ENCODE results near the gene LRP6. TPM values are rescaled to one million over a fixed set of nuclear protein-coding genes. Genes with fewer than 3 reads are reported as not detected.
A peak's percentile ranks its signal among the peaks of the same experiment; 100 is the strongest.

Gene LRP6
- total RNA-seq, 1 experiment from 2014 or later, result 13.8 TPM

DNA sequence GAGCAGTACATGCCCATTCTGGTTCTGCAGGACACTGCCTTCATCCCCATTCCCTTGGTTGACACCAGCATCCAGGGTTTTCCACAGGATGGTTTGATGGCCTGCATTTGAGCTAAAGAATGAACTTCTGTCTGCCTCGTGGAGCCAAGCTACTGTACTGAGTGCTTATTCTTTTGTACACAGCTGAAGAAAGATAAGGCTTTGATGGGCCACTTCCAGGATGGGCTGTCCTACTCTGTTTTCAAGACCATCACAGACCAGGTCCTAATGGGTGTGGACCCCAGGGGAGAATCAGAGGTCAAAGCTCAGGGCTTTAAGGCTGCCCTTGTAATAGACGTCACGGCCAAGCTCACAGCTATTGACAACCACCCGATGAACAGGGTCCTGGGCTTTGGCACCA lies 172.4 kb downstream of the LRP6 start:
- in situ Hi-C loops (cut with HindIII; ENCODE audit: low sequenced_read_pairs), result no loop called here
- no peak for DNase-seq (ENCODE audit: low spot score)

DNA sequence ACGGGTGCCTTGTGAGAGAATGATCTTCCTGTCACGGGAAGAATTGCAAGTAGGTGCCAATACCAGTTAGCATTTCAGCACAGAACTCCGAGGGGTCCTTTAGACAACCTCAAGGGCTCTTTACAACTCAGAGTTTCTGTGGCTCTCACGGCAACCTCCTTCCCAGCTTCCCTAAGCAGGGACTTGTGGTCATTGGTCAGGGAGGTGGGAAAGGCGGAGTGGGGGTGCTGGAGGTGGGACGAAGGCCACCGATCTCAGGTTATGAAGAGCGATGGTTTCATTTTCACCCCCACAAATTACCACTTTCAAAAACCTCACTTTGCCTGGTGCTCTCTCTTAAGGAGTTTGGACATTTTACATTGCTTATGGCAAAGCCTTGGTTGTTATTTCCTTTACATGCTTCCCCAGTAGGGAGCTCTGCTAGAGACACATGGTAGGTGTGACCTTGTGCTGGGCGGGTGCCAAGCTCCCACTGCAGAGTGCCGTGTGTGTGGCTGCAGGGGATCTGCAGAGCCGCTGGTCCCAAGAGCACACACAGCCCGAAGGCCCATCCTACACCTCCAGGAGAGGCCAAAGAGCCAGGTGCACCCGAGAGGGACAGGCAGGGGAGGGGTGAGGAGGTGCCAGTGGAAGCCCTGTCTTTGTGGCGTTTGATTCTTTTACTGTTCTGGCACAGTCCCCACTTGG lies 174.7 kb downstream of the LRP6 start:
- DNase-seq (ENCODE audit: low spot score), result no peak
- in situ Hi-C loops (cut with HindIII; ENCODE audit: low sequenced_read_pairs), result no loop called here

DNA sequence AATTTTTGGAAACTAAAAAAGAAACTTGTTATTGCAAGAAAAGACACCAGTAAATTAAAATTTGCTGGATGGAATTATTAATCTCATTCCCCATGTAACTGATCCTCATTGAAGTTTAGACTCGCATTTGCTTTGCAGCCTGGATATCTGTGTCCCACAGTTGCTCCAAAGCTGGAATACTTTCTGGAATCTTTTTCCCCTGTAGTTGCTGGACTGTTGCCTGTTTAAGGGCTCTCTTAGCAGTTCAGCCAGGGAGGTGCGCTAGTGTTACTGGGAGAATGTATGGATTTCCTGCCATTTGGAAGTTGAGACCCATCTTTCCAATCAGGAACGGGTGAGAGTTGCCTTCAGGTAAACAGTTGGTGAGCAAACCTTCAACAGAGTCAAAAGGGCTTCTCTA lies 175.8 kb downstream of the LRP6 start:
- DNase-seq (ENCODE audit: low spot score), result no peak
- in situ Hi-C loops (cut with HindIII; ENCODE audit: low sequenced_read_pairs), result no loop called here

DNA sequence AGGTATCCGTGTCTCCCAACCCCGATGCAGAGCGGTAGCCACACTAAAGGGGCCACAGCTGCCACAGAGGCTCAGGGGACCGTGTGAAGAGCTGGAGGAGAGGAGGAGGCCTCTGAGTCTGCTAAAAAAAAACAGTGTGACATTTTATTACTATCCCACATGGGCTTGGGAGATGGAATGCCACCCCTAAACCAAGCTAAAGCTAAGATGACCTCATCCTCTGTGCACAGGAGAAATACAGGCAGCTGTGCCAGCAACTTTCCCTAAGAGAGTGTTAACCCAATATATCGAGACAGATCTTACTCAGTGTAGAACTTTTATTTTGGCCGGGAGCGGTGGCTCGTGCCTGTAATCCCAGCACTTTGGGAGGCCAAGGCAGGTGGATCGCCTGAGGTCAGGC lies 178.1 kb downstream of the LRP6 start:
- in situ Hi-C loops (cut with HindIII; ENCODE audit: low sequenced_read_pairs), result no loop called here
- no peak for DNase-seq (ENCODE audit: low spot score)

DNA sequence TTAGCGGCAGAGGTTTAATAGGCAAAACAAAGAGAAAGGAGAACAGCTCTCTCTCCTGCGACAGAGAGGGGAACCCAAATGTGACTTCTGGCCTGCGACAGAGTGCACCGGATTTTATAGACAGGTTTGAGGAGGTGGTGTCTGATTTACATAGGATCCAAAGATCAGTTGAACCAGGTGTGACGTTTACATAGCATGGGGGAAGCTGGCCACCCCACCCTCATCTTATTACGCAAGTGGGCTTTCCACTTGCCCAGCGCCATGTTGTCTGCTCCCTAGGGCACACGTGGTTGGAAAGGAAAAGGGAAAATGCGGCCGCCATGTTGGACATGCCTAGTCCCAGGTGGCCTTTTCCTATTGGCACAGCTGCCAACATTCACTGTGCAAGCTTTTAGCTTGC lies 178.7 kb downstream of the LRP6 start:
- DNase-seq (ENCODE audit: low spot score), result no peak
- in situ Hi-C loops (cut with HindIII; ENCODE audit: low sequenced_read_pairs), result no loop called here

DNA sequence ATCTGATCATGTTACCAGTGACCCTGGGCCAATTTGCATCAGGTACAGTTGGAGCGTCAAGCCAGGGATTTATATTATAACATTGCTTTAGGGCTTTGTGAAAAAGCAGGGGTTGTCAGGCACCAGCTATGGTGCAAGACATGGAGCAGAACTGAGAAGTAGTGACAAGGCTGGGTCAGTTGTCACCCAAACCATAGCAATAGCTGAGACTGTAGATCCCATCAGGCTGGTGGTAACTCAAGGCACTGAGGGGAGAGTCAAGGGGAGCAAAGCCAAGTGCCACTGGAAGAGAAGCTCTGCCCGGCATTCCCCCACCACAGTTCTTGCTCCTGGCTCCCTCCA lies 179.2 kb downstream of the LRP6 start:
- in situ Hi-C loops (cut with HindIII; ENCODE audit: low sequenced_read_pairs), result no loop called here
- DNase-seq (ENCODE audit: low spot score), result no peak

DNA sequence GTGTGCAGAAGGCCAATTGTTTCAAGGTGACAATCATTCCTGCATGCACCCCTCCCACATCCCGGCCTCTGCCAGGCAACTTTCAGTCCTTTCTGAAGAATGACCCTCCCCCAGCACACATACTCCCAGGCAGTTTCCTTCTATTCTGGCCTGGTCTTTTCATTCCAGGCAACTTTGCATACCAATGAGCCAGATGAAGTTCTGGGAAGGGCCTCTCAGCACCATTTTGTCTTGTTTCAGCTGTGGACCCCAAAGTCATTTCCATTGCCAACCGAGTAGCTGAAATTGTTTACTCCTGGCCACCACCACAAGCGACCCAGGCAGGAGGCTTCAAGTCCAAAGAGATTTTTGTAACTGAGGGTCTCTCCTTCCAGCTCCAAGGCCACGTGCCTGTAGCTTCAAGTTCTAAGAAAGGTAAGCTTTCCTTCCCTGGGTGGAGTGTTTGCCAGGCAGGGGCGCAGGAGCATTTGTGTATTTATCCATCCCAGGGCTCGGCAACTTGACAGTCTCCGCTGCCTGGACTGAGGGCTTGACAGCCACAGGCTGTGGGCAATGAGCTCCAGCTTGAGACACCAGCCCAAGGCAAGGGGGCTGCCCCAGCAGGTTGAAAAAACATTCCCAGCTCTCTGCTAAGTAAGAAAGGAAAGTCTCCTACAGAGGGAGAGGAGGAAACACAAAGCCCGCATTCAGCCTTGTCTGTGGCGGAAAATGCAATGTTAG lies 179.7 kb downstream of the LRP6 start:
- no peak for DNase-seq (ENCODE audit: low spot score)
- in situ Hi-C loops (cut with HindIII; ENCODE audit: low sequenced_read_pairs), result no loop called here

DNA sequence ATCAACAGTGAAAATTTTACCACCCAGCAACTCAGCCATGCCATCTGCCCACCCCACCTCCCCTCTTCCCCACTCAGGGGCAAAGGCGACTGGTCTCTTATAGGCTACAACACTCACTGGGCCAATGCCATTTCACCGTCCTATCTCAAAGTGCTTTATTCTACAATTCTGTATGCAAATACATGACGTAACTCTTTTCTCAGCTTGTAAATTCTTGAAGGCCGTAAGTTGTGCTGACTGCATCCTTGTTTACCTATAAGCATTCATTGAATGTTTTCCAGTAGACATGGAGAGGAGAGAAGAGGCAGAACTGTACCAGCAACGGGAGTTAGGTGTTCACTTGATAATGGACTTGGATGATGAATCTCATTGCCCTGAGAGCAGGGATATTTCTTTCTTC lies 180.5 kb downstream of the LRP6 start:
- DNase-seq (ENCODE audit: low spot score), result no peak

DNA sequence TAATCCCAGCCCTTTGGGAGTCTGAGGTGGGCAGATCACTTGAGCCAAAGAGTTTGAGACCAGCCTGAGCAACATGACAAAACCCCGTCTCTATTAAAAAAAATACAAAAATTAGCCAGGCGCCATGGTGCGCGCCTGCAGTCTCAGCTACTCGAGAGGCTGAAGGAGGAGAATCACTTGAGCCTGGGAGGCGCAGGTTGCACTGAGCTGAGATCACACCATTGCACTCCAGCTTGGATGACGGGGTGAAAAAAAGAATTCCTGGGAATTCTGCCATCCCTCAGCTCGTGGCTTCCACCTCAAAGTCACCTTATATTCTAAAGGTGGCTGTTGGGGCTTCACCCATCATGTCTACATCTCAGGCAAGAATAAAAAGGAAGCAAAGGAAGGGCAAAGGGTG lies 183.2 kb downstream of the LRP6 start:
- no peak for DNase-seq (ENCODE audit: low spot score)
- in situ Hi-C loops (cut with HindIII; ENCODE audit: low sequenced_read_pairs), result loop anchor here (5.0 kb wide), 1 partner anchor 244 kb away; no protein-coding TSS in a partner anchor

More for the DNA sequence above, 180.5 kb downstream of the LRP6 start:
- in situ Hi-C loops (cut with HindIII; ENCODE audit: low sequenced_read_pairs), result no loop called here

DNA sequence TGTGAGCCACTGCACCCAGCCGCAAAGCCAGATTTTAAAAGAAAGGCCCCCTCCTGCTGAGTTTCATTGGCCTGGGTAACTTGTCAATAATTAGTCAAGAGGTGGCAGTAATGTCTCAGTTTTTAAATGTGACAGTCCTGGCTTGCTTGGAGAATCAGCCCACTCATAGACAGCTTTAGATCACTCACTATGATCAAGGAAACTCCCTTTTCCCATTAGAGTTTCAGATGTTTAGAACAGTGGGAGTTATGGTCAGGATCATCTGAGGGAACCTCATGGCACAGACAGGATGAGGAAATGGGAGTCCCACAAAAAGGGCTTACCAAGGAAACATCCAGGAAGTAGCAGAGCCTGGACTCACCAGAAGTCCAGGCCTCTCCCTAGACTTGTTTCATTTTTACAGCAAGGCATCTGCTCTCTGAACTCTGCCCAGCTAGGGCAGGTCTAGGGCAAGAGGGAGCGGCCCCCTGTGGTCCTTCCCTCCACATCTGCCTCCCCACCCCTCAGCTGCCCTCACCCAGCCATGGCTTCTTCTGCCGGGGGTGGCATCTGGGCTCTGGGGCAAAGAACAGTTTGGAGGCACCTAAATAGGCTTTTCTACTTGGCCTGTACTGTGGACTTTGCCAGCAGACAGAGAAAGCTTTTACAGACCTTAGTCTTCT lies 184.9 kb downstream of the LRP6 start:
- in situ Hi-C loops (cut with HindIII; ENCODE audit: low sequenced_read_pairs), result loop anchor here (5.0 kb wide), 1 partner anchor 245 kb away; no protein-coding TSS in a partner anchor
- DNase-seq (ENCODE audit: low spot score), result peak; percentile 36

DNA sequence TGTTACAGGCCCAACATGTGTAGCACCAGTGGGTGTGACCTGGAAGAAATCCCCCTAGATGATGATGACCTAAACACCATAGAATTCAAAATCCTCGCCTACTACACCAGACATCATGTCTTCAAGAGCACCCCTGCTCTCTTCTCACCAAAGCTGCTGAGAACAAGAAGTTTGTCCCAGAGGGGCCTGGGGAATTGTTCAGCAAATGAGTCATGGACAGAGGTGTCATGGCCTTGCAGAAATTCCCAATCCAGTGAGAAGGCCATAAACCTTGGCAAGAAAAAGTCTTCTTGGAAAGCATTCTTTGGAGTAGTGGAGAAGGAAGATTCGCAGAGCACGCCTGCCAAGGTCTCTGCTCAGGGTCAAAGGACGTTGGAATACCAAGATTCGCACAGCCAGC lies 187.6 kb downstream of the LRP6 start:
- in situ Hi-C loops (cut with HindIII; ENCODE audit: low sequenced_read_pairs), result no loop called here

DNA sequence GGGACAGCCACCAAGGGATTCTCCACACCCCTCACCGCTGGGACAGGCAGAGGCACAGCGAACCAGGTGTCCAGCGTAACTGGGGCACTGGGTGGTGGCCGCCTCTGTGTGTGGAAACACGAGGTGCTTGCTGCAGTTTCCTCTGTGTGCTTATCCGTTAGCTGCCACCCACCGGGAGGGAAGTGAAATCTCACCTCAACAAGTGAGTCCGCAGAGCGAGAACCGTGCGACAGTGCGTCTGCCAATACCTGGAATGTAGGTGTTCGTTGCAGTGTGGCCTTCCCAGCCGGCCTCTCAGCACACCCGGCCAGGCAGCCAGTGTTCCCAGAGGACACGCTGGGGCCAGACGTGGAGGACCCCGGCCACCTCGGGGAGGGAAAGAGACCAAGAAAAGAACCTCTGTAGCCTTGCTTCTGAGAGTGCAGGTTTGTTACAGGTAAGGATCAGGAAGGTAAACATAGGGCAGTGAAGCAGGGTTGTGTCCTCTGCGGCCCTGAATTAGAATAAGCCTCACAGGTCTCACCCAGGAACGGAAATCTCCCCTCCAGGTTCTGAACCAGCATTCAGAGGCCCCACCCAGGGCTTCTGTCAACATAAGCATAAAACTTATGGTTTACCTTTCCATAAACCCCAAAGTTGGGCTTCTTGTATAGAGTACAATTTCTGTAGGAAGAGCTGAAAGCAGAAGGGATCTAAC lies 194.6 kb downstream of the LRP6 start:
- in situ Hi-C loops (cut with HindIII; ENCODE audit: low sequenced_read_pairs), result no loop called here

More for the DNA sequence above, 187.6 kb downstream of the LRP6 start:
- no peak for DNase-seq (ENCODE audit: low spot score)

DNA sequence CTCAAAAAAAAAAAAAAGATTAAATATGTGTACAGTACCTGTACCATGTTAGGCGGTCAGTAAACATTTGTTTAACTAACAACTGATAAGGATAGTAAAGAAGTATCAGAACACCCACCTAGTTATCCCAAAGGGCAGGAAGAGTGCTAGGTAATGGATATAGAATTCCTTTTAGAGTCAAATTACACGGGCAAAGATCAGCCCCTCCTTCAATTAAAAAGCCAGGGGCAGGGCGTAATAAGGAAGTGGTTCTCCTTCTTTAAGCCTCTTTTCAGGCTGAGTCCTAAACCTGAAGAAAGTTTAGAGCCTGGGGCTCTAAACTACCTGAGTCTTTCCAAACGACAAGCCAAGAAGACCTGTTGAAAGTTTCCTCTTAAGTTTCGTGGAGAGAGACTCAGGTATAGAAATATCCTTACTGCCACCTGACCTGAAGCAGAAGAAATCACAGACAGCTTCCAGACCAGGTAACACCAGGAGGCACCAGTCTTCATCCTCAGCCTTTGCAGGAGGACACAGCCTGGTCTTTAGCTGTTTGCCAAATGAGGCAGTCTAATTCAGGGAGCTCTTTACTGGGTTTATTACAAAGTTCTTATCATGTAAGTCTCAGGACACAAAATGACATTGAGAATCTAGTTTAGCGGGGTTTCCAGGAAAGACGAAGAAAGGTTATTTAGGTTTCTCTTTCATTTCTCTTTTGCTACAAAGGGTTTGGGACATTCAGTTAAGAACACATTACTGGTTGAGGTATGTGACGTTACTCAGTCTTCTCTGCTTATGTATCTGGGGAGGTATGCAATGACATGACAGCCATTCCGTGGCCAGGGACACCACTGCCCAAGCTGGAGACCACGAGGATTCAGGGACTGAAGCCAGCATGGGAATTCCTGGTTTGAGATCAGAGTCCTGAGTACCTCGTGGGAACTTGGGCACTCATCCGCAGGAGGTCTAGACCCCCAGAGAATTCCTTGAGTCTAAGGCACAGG lies 195.9 kb downstream of the LRP6 start, which contains the start of gene BCL2L14:
TSS of gene BCL2L14 (plus strand) at position 266 of the 983 bp plus-strand sequence. CDS start 8,367 bp downstream, outside the sequence.
- DNase-seq (ENCODE audit: low spot score), result no peak
- in situ Hi-C loops (cut with HindIII; ENCODE audit: low sequenced_read_pairs), result no loop called here

More for the DNA sequence above, 194.6 kb downstream of the LRP6 start:
- DNase-seq (ENCODE audit: low spot score), result no peak

DNA sequence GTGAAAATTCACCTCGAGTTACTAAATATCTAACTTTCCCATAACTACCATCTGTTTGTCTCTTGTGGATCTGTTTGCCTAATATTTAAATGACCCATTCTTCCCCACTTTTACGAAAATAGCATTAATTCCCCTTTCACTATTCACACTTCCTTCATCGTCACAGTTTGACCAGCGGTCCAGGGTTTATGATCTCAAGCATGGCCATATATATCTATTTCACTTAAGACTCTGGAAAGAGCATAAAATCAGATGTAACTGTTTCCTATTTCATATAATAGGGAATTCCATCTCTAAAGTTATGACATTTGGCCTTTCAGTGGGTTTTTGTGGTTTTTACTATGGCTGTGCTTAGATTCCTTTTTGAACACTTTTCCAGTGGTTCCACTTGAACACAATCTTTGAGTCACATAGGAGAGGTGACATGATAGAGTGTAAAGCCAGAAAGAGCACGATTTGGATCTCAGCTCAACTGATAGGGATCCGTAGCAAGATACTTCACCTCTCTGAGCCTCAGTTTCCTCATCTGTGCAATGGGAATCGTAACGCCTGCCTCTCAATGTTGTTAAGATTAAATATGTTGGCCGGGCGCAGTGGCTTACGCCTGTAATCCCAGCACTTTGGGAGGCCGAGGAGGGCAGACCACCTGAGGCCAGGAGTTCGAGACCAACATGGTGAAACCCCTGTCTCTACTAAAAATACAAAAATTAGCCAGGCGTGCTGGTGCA lies 196.9 kb downstream of the LRP6 start:
- DNase-seq (ENCODE audit: low spot score), result no peak
- in situ Hi-C loops (cut with HindIII; ENCODE audit: low sequenced_read_pairs), result no loop called here

DNA sequence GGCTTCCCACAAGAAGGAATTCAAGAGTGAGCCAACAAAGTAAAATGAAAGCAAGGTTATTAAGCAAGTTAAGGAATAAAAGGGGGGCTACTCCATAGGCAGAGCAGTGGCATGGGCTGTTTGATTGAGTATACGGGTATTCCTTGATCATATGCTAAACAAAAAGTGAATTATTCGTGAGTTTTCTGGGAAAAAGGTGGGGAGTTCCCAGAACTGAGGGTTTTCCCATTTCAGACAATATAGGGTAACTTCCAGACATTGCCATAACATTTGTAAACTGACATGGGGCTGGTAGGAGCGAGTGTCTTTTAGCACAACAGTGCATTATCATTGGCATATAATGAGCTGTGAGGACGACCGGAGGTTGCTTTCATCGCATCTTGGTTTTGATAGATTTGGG lies 198.1 kb downstream of the LRP6 start:
- no peak for DNase-seq (ENCODE audit: low spot score)
- in situ Hi-C loops (cut with HindIII; ENCODE audit: low sequenced_read_pairs), result no loop called here

Measured in G401 (cell line).